ENCODE data around the gene CCDC154.
"Not testable (repeated sequence)": the region's sequence is repeated elsewhere in the genome, so short reads cannot be mapped to it uniquely, and the experiment has no call there.

The CCDC154 gene

GRCh38 chr16:1453316-1453715, 9.0 kb upstream of the CCDC154 start:
- DNase-seq (ENCODE audit: low spot score), result no peak

- no peak for DNase-seq (ENCODE audit: low spot score)
Measured at GRCh38 chr16:1452530-1452929, 8.2 kb upstream of the CCDC154 start.

GRCh38 chr16:1451702-1452392, 7.5 kb upstream of the CCDC154 start:
- DNase-seq (ENCODE audit: low spot score), result no peak

GRCh38 chr16:1450841-1451240, 6.5 kb upstream of the CCDC154 start:
- no peak for DNase-seq (ENCODE audit: low spot score)

GRCh38 chr16:1450218-1450617, 5.9 kb upstream of the CCDC154 start:
- no peak for DNase-seq (ENCODE audit: low spot score)

GRCh38 chr16:1449201-1449788, 4.9 kb upstream of the CCDC154 start:
- DNase-seq (ENCODE audit: low spot score), result no peak

- no peak for DNase-seq (ENCODE audit: low spot score)
Measured at GRCh38 chr16:1448536-1449116, 4.3 kb upstream of the CCDC154 start.

- no peak for DNase-seq (ENCODE audit: low spot score)
Measured at GRCh38 chr16:1447965-1448364, 3.6 kb upstream of the CCDC154 start.

- no peak for DNase-seq (ENCODE audit: low spot score)
Measured at GRCh38 chr16:1446296-1447080, 2.1 kb upstream of the CCDC154 start.

- DNase-seq (ENCODE audit: low spot score), result no peak
Measured at GRCh38 chr16:1445518-1446203, 1.3 kb upstream of the CCDC154 start.

- no peak for DNase-seq (ENCODE audit: low spot score)
Measured at GRCh38 chr16:1444730-1445517, 568 bp upstream of the CCDC154 start.

GRCh38 chr16:1443403-1443973, 868 bp downstream of the CCDC154 start:
- DNase-seq (ENCODE audit: low spot score), result no peak

GRCh38 chr16:1442697-1443096, 1.7 kb downstream of the CCDC154 start:
- DNase-seq (ENCODE audit: low spot score), result no peak

GRCh38 chr16:1441391-1441829, 2.9 kb downstream of the CCDC154 start:
- DNase-seq (ENCODE audit: low spot score), result no peak

GRCh38 chr16:1439699-1440074, 4.7 kb downstream of the CCDC154 start:
- not testable (repeated sequence) for DNase-seq (ENCODE audit: low spot score)

GRCh38 chr16:1439058-1439698, 5.2 kb downstream of the CCDC154 start:
- no peak for DNase-seq (ENCODE audit: low spot score)

GRCh38 chr16:1438229-1439057, 5.9 kb downstream of the CCDC154 start:
- no peak for DNase-seq (ENCODE audit: low spot score)

- no peak for DNase-seq (ENCODE audit: low spot score)
Measured at GRCh38 chr16:1437606-1438005, 6.8 kb downstream of the CCDC154 start.

- no peak for DNase-seq (ENCODE audit: low spot score)
Measured at GRCh38 chr16:1436731-1437355, 7.5 kb downstream of the CCDC154 start.
